Dendritic cell treated with granulocyte-macrophage colony-stimulating factor and Interleukin-4, amounts not matched to agents 40 ng/mL and 50 ng/mL, for 4 days (primary cell): ENCODE results near the gene MORN5.

Source experiments
- H3K27ac Mint-ChIP-seq: one replicate; pipeline ENCODE4 v1.8.0; 2022; ENCODE audit warnings: mild to moderate bottlenecking, mixed read lengths
- H3K27me3 Mint-ChIP-seq: one replicate; pipeline ENCODE4 v1.8.0; 2022; ENCODE audit warnings: mild to moderate bottlenecking, mixed read lengths
- H3K36me3 Mint-ChIP-seq: one replicate; pipeline ENCODE4 v1.8.0; 2022; ENCODE audit warnings: low read depth, mixed read lengths
- H3K4me1 Mint-ChIP-seq: one replicate; pipeline ENCODE4 v1.8.0; 2022; ENCODE audit warnings: low read depth, mixed read lengths
- H3K4me3 Mint-ChIP-seq: one replicate; pipeline ENCODE4 v1.8.0; 2022; ENCODE audit warnings: mild to moderate bottlenecking, moderate library complexity, mixed read lengths
- H3K9me3 Mint-ChIP-seq: one replicate; pipeline ENCODE4 v1.8.0; 2022; ENCODE audit warnings: mixed read lengths
- intact Hi-C: fragments of 100-400 bp; cut with micrococcal nuclease; formaldehyde crosslinking; loops from one replicate; pipeline ENCODE4 v1.15.0; 2022

Gene MORN5

GRCh38 chr9:122120316-122121071 is 39.2 kb upstream of the MORN5 start:
- Mint-ChIP-seq H3K9me3 (no peaks in the 10 kb centered on the region), H3K27ac (no peak overlapping the region), H3K36me3 (no peaks in the 10 kb centered on the region), H3K4me1 (no peaks in the 10 kb centered on the region), H3K27me3 (peaks cover 18% of the 10 kb centered on the region), H3K4me3 (no peak overlapping the region)
- intact Hi-C loops, result no loop called here

- Mint-ChIP-seq H3K36me3 (no peaks in the 10 kb centered on the region), H3K27me3 (peaks cover 27% of the 10 kb centered on the region), H3K4me3 (no peak overlapping the region), H3K4me1 (peaks cover 4% of the 10 kb centered on the region), H3K27ac (no peak overlapping the region), H3K9me3 (no peaks in the 10 kb centered on the region)
- intact Hi-C loops, result no loop called here
Observed at GRCh38 chr9:122121391-122121790, 38.3 kb upstream of the MORN5 start.

DNA sequence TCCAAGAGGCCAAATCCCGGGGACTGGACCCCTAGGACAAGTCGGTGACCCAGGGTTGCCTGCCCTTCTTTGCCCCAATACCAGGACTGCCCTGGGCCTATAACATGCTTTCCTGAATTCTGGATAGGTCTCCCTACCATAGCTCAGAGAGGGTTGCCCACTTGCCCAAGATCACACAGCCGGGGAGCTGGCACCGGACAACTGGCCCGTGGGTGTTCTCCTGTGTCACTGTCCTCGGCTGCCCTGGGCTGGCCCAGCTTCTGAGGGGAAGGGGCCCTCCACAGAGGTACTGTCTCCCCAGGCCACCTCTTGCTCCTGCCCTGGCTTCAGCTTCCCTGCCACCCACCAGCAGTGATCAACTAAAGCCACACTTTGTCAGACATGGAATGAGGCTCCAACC is 37.8 kb upstream of the MORN5 start:
- Mint-ChIP-seq H3K27me3 (peaks cover 32% of the 10 kb centered on the region), H3K4me3 (no peak overlapping the region), H3K9me3 (no peaks in the 10 kb centered on the region), H3K36me3 (no peaks in the 10 kb centered on the region), H3K4me1 (peaks cover 7% of the 10 kb centered on the region), H3K27ac (no peak overlapping the region)
- intact Hi-C loops, result no loop called here

DNA sequence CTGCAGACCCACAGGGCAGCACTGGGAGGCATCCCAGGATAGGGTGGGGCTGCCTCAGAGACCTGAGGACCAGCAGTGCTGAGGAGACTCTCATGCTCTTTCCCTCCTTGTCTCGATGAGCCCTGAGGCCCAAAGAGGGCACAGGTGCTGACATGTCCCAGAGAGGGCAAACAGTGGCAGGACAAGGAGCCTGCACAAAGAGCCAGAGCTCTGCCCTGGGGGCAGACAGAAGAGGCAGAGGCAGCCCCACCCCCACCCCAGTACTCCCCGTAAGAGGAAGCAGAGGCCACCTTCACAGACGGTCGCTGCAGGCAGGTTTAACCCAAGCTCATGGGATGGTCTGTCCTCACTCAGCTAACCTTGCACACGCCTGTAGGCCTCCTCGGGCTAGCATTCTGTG is 37.2 kb upstream of the MORN5 start:
- Mint-ChIP-seq H3K4me1 (peaks cover 7% of the 10 kb centered on the region), H3K27me3 (peaks cover 37% of the 10 kb centered on the region), H3K36me3 (no peaks in the 10 kb centered on the region), H3K4me3 (no peak overlapping the region), H3K27ac (no peak overlapping the region), H3K9me3 (no peaks in the 10 kb centered on the region)
- intact Hi-C loops, result no loop called here

- no peaks in the 10 kb centered on the region for H3K36me3 Mint-ChIP-seq
- H3K27ac Mint-ChIP-seq, result no peak overlapping the region
- peaks cover 43% of the 10 kb centered on the region for H3K27me3 Mint-ChIP-seq
- no peaks in the 10 kb centered on the region for H3K9me3 Mint-ChIP-seq
- H3K4me1 Mint-ChIP-seq, result peaks cover 7% of the 10 kb centered on the region
- H3K4me3 Mint-ChIP-seq, result no peak overlapping the region
- intact Hi-C loops, result loop anchor here (1.0 kb wide), 1 partner anchor 24 kb away; no protein-coding TSS in a partner anchor
Observed at GRCh38 chr9:122122903-122123632, 36.6 kb upstream of the MORN5 start.

GRCh38 chr9:122124048-122124447 is 35.7 kb upstream of the MORN5 start:
- Mint-ChIP-seq H3K9me3 (no peaks in the 10 kb centered on the region), H3K4me1 (peaks cover 7% of the 10 kb centered on the region), H3K27ac (no peak overlapping the region), H3K4me3 (no peak overlapping the region), H3K27me3 (peaks cover 49% of the 10 kb centered on the region), H3K36me3 (no peaks in the 10 kb centered on the region)
- intact Hi-C loops, result no loop called here

- intact Hi-C loops, result no loop called here
- H3K9me3 Mint-ChIP-seq, result no peaks in the 10 kb centered on the region
- H3K27me3 Mint-ChIP-seq, result peaks cover 51% of the 10 kb centered on the region
- no peak overlapping the region for H3K27ac Mint-ChIP-seq
- H3K4me3 Mint-ChIP-seq, result no peak overlapping the region
- peaks cover 7% of the 10 kb centered on the region for H3K4me1 Mint-ChIP-seq
- H3K36me3 Mint-ChIP-seq, result no peaks in the 10 kb centered on the region
Observed at GRCh38 chr9:122124528-122124927, 35.2 kb upstream of the MORN5 start.

DNA sequence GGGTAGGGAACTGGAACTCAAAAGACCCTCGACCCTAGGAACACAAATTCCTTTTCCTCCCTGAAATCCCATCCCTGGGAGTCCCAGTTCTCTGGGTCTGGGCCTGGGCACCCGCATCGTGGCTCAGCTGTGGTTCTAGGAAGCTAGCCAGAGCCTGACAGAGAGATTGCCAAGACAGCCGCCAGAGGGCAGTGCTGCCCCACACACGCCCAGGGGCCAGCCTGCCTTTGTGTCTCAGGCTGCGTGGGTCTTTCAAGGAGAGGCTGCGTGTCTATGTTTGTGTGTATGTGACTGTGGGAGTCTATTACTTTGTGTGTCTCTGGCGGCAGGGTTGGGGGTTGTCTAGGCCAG is 34.6 kb upstream of the MORN5 start:
- Mint-ChIP-seq H3K36me3 (no peaks in the 10 kb centered on the region), H3K4me3 (no peak overlapping the region), H3K4me1 (peaks cover 7% of the 10 kb centered on the region), H3K27me3 (peaks cover 52% of the 10 kb centered on the region), H3K9me3 (no peaks in the 10 kb centered on the region), H3K27ac (no peak overlapping the region)
- intact Hi-C loops, result loop anchor here (1.0 kb wide), 3 partner anchors 225 to 685 kb away; no protein-coding TSS in a partner anchor

DNA sequence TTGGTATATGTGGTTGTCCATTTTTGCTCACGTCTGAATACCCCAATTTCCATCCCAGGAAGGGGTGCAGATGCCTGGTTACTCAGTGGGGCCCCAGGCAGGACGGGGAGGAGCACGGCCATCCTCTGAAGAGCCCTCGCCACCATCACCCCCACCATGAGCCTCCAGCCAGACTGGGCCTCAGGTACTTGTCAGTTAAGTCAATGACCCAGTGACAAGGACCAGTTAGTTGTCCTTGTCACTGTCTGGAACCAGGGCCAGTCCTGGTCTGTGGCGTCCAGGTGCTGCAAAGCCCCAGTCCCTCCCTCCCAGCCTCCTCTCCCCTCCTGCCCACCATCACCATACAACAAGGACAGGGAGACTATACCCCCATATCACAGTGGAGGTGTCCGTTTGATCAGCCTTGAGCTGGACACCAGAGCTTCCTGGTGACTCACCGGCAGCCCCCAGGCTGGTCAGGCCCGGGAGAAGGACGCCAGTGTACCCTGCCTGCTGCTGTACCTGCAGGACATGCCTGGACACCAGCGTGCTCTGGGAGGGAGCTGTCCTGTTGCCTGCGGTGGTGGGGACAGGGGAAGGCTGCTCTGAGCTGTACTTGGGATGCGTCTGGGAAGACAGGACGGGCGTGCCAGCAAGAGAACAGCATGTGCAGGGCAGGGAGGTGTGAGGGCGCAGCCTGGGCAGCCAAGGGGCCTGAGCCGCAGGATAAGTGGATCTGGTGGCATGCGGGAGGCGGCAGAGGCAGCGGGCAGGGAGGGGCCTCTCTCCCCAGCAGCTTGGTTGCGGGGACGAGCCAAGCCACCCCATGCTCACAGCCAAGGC is 34.0 kb upstream of the MORN5 start:
- Mint-ChIP-seq H3K27ac (no peak overlapping the region), H3K4me1 (peaks cover 7% of the 10 kb centered on the region), H3K27me3 (peaks cover 54% of the 10 kb centered on the region), H3K9me3 (no peaks in the 10 kb centered on the region), H3K4me3 (no peak overlapping the region), H3K36me3 (no peaks in the 10 kb centered on the region)
- intact Hi-C loops, result loop anchor here (1.0 kb wide), 3 partner anchors 225 to 685 kb away; no protein-coding TSS in a partner anchor

DNA sequence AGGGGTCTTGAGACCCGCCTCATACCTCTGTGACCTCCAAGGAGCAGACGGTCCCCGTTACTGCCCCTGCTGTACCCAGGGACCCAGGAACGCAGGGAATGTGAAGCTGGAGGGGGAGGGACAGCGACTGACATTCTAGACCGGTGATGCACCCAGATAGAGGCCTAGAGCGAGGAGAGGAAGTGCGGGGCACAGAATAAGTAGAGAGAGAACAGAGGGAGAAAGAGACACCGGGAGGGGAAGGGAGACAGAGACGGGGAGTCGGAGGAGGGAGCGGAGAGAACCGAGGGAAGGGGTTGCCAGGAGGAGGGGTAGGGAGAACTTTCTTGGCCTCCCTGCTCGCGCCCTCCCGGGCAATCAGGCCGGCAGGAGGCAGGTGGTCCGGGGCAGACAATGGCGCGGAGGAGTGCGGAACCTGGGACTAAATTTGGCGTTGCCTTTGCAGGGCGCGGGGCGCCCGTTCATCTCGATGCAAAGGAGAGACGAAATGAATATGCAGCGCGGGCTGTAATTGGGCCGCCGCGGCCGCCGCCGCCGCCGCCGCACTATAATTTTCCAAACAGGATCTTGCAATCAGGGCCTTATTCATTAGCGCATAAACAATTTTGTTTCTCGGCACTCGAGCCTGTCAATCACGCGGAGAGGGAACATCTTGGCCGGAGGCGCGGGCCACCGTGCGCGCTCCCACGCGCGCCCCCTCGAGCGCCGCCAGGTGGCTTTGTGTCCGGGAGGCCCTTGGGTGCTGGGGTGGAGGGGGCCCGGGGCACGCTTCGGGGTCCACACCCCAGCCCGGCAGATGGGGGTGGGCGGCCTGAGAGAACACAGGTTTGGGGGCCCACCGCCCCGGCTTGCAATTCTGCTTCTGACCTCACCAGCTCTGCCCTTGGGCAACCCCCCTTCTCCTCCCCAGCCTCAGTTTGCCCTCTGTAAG is 33.1 kb upstream of the MORN5 start:
- no peaks in the 10 kb centered on the region for H3K9me3 Mint-ChIP-seq
- peaks cover 7% of the 10 kb centered on the region for H3K4me1 Mint-ChIP-seq
- peak overlapping the region; percentile 60 for H3K4me3 Mint-ChIP-seq
- intact Hi-C loops, result no loop called here
- H3K36me3 Mint-ChIP-seq, result no peaks in the 10 kb centered on the region
- no peak overlapping the region for H3K27ac Mint-ChIP-seq
- peaks cover 60% of the 10 kb centered on the region for H3K27me3 Mint-ChIP-seq

GRCh38 chr9:122127396-122127798 is 32.3 kb upstream of the MORN5 start:
- H3K4me3 Mint-ChIP-seq, result no peak overlapping the region
- H3K36me3 Mint-ChIP-seq, result no peaks in the 10 kb centered on the region
- H3K9me3 Mint-ChIP-seq, result no peaks in the 10 kb centered on the region
- peaks cover 7% of the 10 kb centered on the region for H3K4me1 Mint-ChIP-seq
- peaks cover 66% of the 10 kb centered on the region for H3K27me3 Mint-ChIP-seq
- intact Hi-C loops, result no loop called here
- H3K27ac Mint-ChIP-seq, result no peak overlapping the region

- no peaks in the 10 kb centered on the region for H3K36me3 Mint-ChIP-seq
- H3K9me3 Mint-ChIP-seq, result no peaks in the 10 kb centered on the region
- no peak overlapping the region for H3K27ac Mint-ChIP-seq
- peaks cover 7% of the 10 kb centered on the region for H3K4me1 Mint-ChIP-seq
- H3K4me3 Mint-ChIP-seq, result no peak overlapping the region
- peaks cover 66% of the 10 kb centered on the region for H3K27me3 Mint-ChIP-seq
- intact Hi-C loops, result no loop called here
Observed at GRCh38 chr9:122128007-122128968, 31.4 kb upstream of the MORN5 start.
